Activated CD8-positive, alpha-beta T cell treated with anti-CD3 and anti-CD28 coated beads for 36 hours (primary cell): ENCODE data around the gene MYH11. TPM values are rescaled to one million over a fixed set of nuclear protein-coding genes. Genes with fewer than 3 reads are reported as not detected.
"Not testable (repeated sequence)": the region's sequence is repeated elsewhere in the genome, so short reads cannot be mapped to it uniquely, and the experiment has no call there.

Experiments
- ATAC-seq: fragments of 200-7000 bp; cut with Tn5 transposase; one replicate; pipeline ENCODE4 v1.10.0; 2021; ENCODE audit warnings: mild to moderate bottlenecking, moderate library complexity
- CTCF ChIA-PET: fragments of 350-600 bp; sonication (Branson Sonifier 250); formaldehyde crosslinking; loops from one replicate; lab custom pipeline; 2021; ENCODE audit warnings: antibody characterized with exemption; lab: Charles Lee
- POLR2A ChIA-PET: fragments of 350-600 bp; sonication (Branson Sonifier 250); formaldehyde crosslinking; loops from one replicate; lab custom pipeline; 2021; ENCODE audit warnings: antibody characterized with exemption; lab: Charles Lee
- DNase-seq: peaks from one replicate; pipeline ENCODE4 v3.0.0-alpha.2; 2020
- H3K27ac Mint-ChIP-seq: one replicate; pipeline ENCODE4 v1.8.0; 2021; ENCODE audit warnings: mild to moderate bottlenecking, mixed read lengths
- H3K27me3 Mint-ChIP-seq: one replicate; pipeline ENCODE4 v1.8.0; 2021; ENCODE audit warnings: mixed read lengths
- H3K36me3 Mint-ChIP-seq: one replicate; pipeline ENCODE4 v1.8.0; 2021; ENCODE audit warnings: low read depth, mixed read lengths
- H3K4me1 Mint-ChIP-seq: one replicate; pipeline ENCODE4 v1.8.0; 2021; ENCODE audit warnings: low read depth, mixed read lengths
- H3K4me3 Mint-ChIP-seq: one replicate; pipeline ENCODE4 v1.8.0; 2021; ENCODE audit warnings: mild to moderate bottlenecking, moderate library complexity, mixed read lengths
- H3K9me3 Mint-ChIP-seq: one replicate; pipeline ENCODE4 v1.8.0; 2021; ENCODE audit warnings: mixed read lengths
- intact Hi-C: fragments of 100-400 bp; cut with micrococcal nuclease; formaldehyde crosslinking; loops from one replicate; pipeline ENCODE4 v1.10.0; 2022
- total RNA-seq, 2 experiments: library from RNA; stranded (reverse); gene quantifications; one replicate each; pipeline ENCODE4 v1.2.3, GENCODE V29; 2021
- TF ChIP-seq, protein P1 (sequence below): fragments of 200-600 bp; IDR thresholded peaks from one replicate; pipeline ENCODE4 v1.8.0; 2022; ENCODE audit warnings: antibody characterized with exemption, mild to moderate bottlenecking

The MYH11 gene
- total RNA-seq, 2 experiments from 2014 or later, result not detected

DNA sequence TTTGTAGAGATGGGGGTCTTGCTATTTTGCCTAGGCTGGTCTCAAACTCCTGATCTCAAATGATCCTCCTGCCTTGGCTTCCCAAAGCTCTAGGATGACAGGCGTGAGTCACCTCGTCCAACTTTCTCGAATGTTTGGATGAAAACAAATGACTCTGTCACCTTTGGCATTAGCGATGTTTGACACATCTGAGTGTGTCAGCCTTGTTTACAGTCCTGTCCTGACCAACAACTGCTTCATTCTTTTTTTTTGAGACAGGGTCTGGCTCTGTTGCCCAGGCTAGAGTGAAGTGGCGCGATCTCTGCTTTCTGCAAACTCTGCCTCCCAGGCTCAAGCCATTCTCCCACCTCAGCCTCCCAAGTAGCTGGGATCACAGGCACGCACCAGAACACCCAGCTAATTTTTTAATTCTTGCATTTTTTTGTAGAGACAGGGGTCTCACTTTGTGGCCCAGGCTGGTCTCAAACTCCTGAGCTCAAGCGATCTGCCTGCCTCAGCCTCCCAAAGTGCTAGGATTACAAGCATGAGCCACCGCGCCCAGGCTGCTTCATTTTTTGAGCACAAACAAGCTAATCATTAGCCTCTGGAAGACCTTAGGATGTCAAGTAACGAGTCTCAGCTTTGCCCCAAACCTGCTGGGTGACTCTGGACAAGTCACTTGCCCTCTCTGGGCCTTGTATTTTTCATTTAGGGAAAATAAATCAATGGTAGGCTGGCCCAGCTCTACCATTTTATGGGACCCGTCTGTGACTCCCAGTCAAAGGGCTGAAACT, 7.4 kb downstream of the MYH11 start:
- Mint-ChIP-seq H3K9me3 (no peaks in the 10 kb centered on the region), H3K4me3 (no peak overlapping the region), H3K27me3 (peaks cover 2% of the 10 kb centered on the region), H3K27ac (no peak overlapping the region), H3K36me3 (no peaks in the 10 kb centered on the region), H3K4me1 (no peaks in the 10 kb centered on the region)
- POLR2A ChIA-PET, result interaction anchor here (1.0 kb wide), 1 partner anchor 193 kb away, joined by 3 read pairs; no protein-coding TSS in a partner anchor
- DNase-seq, result no peak
- CTCF ChIA-PET, result interaction anchor here (1.5 kb wide), 1 partner anchor 176 kb away, joined by 3 read pairs; no protein-coding TSS in a partner anchor
- ATAC-seq, result no peak
- TF ChIP-seq, protein P1, sequence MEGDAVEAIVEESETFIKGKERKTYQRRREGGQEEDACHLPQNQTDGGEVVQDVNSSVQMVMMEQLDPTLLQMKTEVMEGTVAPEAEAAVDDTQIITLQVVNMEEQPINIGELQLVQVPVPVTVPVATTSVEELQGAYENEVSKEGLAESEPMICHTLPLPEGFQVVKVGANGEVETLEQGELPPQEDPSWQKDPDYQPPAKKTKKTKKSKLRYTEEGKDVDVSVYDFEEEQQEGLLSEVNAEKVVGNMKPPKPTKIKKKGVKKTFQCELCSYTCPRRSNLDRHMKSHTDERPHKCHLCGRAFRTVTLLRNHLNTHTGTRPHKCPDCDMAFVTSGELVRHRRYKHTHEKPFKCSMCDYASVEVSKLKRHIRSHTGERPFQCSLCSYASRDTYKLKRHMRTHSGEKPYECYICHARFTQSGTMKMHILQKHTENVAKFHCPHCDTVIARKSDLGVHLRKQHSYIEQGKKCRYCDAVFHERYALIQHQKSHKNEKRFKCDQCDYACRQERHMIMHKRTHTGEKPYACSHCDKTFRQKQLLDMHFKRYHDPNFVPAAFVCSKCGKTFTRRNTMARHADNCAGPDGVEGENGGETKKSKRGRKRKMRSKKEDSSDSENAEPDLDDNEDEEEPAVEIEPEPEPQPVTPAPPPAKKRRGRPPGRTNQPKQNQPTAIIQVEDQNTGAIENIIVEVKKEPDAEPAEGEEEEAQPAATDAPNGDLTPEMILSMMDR, result no peak
- intact Hi-C loops, result no loop called here

DNA sequence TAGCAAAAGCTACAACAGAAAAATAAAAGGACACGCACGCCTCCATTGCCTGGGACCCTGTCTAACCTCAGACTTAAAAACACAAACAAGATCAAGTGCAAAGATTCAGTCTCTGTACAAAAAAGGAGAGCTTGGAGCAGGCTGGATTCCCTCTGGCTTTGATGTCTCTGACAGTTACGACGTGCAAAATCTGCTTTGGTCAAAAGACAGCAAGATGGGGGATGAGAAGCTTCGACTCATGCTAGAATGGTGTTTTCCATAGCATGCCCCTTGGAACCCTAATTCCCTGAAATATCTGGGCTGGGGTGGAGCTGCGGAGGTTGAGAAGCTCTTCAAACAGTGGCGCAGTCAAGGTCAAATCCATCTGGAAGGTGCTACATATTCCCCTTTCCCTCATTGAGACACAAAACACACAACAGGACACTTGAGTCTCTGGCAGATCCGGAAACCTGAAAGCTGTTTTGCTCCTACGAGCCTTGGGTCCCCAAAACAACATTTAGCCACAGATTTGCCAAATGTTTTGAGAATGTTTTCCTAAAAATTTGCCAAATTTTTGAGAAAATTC, 9.1 kb downstream of the MYH11 start:
- no peak overlapping the region for H3K27ac Mint-ChIP-seq
- ChIA-PET CTCF (interaction anchor here (1.2 kb wide), 1 partner anchor 25 kb away, joined by 3 read pairs; no protein-coding TSS in a partner anchor), POLR2A (no interaction called here)
- intact Hi-C loops, result no loop called here
- no peaks in the 10 kb centered on the region for H3K36me3 Mint-ChIP-seq
- no peak for ATAC-seq
- no peak for DNase-seq
- TF ChIP-seq, protein P1, result no peak
- H3K4me1 Mint-ChIP-seq, result no peaks in the 10 kb centered on the region
- no peak overlapping the region for H3K4me3 Mint-ChIP-seq
- no peaks in the 10 kb centered on the region for H3K27me3 Mint-ChIP-seq
- H3K9me3 Mint-ChIP-seq, result no peaks in the 10 kb centered on the region

DNA sequence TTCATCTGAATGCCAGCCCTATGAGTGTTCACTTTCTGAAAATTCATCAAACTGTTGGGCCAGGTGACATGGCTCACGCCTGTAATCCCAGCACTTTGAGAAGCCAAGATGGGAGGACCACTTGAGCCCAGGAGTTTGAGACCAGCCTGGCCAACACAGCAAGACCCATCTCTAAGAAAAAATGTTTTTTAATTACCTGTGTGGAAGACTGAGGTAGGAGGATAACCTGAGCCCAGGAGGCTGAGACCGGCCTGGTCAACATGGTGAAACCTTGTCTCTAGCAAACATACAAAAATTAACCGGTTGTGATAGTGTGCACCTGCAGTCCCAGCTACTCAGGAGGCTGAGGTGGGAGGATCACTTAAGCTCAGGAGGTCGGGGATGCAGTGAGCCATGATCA, 10.3 kb downstream of the MYH11 start:
- DNase-seq (no peak), ATAC-seq (no peak)
- H3K27me3 Mint-ChIP-seq, result no peaks in the 10 kb centered on the region
- H3K4me1 Mint-ChIP-seq, result no peaks in the 10 kb centered on the region
- intact Hi-C loops, result no loop called here
- no peaks in the 10 kb centered on the region for H3K36me3 Mint-ChIP-seq
- no peak overlapping the region for H3K27ac Mint-ChIP-seq
- ChIA-PET CTCF (no interaction called here), POLR2A (no interaction called here)
- no peak overlapping the region for H3K4me3 Mint-ChIP-seq
- TF ChIP-seq, protein P1, result no peak
- no peaks in the 10 kb centered on the region for H3K9me3 Mint-ChIP-seq

DNA sequence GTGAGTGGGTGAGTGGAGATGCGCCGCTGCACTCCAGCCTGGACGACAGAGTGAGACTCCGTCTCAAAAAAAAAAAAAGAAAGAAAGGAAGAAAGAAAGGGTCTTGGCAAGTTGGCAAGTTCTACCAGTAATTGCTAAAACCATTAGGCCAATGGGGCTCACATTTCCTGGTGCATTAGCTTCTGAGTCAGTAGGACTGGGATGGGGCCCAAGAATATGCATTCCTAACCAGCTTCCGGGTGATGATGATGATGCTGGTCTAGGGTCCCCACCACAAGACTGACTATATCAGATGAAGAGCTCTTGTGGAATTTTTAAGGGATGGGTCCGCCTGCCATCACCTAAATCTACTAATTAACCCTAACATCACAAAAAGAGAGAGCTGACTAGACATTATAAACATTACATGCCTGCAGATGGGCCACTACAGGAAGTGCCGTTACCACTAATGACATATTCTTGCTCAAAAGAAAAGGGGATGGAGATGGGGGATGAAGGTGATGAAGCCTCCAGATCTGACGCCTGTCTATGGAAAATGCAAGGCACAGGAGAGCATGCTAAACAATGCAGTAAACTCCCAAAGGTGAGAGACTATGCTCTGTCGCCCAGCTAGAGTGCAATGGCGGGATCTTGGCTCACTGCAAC, 13.1 kb downstream of the MYH11 start:
- POLR2A ChIA-PET, result interaction anchor here (0.9 kb wide), 1 partner anchor 163 kb away, joined by 3 read pairs; no protein-coding TSS in a partner anchor
- H3K9me3 Mint-ChIP-seq, result no peaks in the 10 kb centered on the region
- no peak overlapping the region for H3K27ac Mint-ChIP-seq
- intact Hi-C loops, result no loop called here
- CTCF ChIA-PET, result no interaction called here
- H3K4me1 Mint-ChIP-seq, result no peaks in the 10 kb centered on the region
- no peaks in the 10 kb centered on the region for H3K27me3 Mint-ChIP-seq
- H3K36me3 Mint-ChIP-seq, result no peaks in the 10 kb centered on the region
- ATAC-seq (no peak), DNase-seq (no peak)
- TF ChIP-seq, protein P1, result no peak
- H3K4me3 Mint-ChIP-seq, result no peak overlapping the region

DNA sequence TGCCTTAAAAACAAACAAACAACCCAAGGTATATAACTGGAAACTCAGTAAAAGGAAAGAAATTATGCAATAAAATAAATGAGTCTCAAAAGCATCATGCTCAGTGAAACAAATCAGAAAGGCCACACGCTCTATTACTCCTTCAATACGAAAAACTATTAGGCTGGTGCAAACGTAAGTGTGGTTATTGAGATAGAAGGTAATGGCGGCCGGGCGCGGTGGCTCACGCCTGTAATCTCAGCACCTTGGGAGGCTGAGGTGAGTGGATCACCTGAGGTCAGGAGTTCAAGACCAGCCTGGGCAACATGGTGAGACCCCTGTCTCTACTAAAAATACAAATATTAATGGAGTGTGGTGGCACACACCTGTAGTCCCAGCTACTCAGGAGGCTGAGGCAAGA, 17.6 kb downstream of the MYH11 start:
- POLR2A ChIA-PET, H3K4me1 Mint-ChIP-seq, H3K27ac Mint-ChIP-seq, H3K27me3 Mint-ChIP-seq, intact Hi-C loops, H3K9me3 Mint-ChIP-seq, H3K36me3 Mint-ChIP-seq, CTCF ChIA-PET, ATAC-seq, DNase-seq, H3K4me3 Mint-ChIP-seq: not testable (repeated sequence)
